Panc1 (cell line): Measurements from ENCODE around the gene INF2. TPM values are rescaled to one million over a fixed set of nuclear protein-coding genes. Genes with fewer than 3 reads are reported as not detected.

Source experiments
- ATAC-seq: fragments of 200-7000 bp; cut with Tn5 transposase; 2 replicates; pipeline ENCODE4 v1.9.1; 2020; ENCODE audit warnings: mild to moderate bottlenecking, moderate library complexity
- BruUV-seq: library from RNA; stranded (reverse); fragments of 400-500 nt; replicated peaks from 2 replicates; lab custom pipeline; 2021; lab: Mats Ljungman, UMichigan
- CTCF ChIA-PET: fragments of 300-600 bp; sonication (Branson Sonifier 250); formaldehyde crosslinking; loops from one replicate; lab custom pipeline; 2022; ENCODE audit warnings: antibody characterized with exemption; lab: Charles Lee
- POLR2A ChIA-PET: fragments of 300-600 bp; sonication (Branson Sonifier 250); formaldehyde crosslinking; loops from one replicate; lab custom pipeline; 2022; ENCODE audit warnings: antibody characterized with exemption; lab: Charles Lee
- DNase-seq: peaks from one replicate; pipeline ENCODE4 v3.0.0-alpha.2; 2010; ENCODE audit warnings: low read depth, low spot score
- H3K27ac ChIP-seq: 2 replicates; pipeline ENCODE4 v1.5.1; 2011; ENCODE audit warnings: mild to moderate bottlenecking, low read length, inconsistent platforms
- H3K27me3 ChIP-seq: fragments of 200-500 bp; sonication (Bioruptor generic); 2 replicates; pipeline ENCODE4 v1.6.0; 2014; ENCODE audit warnings: low read length, inconsistent platforms; ENCODE audit not compliant: control insufficient read depth, insufficient read depth
- H3K36me3 ChIP-seq: fragments of 200-500 bp; sonication (Bioruptor generic); 2 replicates; pipeline ENCODE4 v1.5.1; 2014; ENCODE audit warnings: inconsistent platforms, mild to moderate bottlenecking, low read length, moderate library complexity; ENCODE audit not compliant: control insufficient read depth, insufficient read depth
- H3K4me1 ChIP-seq: 2 replicates; pipeline ENCODE4 v1.5.1; 2011; ENCODE audit warnings: inconsistent platforms, mild to moderate bottlenecking, low read length, moderate library complexity; ENCODE audit not compliant: control insufficient read depth, insufficient read depth
- H3K4me3 ChIP-seq, 2 experiments: 2 replicates each; pipeline ENCODE4 v1.5.1; 2011 to 2012; ENCODE audit warnings: low read depth in 2 of 2, low read length in 2 of 2, mild to moderate bottlenecking in 2 of 2, inconsistent platforms in 1 of 2, moderate library complexity in 1 of 2
- H3K9me3 ChIP-seq: fragments of 200-500 bp; sonication (Bioruptor generic); 2 replicates; pipeline ENCODE4 v1.5.1; 2014; ENCODE audit warnings: low read depth, mild to moderate bottlenecking, inconsistent platforms, low read length, moderate library complexity; ENCODE audit not compliant: control insufficient read depth, insufficient read depth
- CTCF ChIP-seq: fragments of 450-650 bp; IDR thresholded peaks from 2 replicates; pipeline ENCODE4 v1.5.1; 2017; ENCODE audit warnings: mild to moderate bottlenecking
- POLR2AphosphoS5 ChIP-seq: IDR thresholded peaks from 2 replicates; pipeline ENCODE4 v1.6.1; 2012; ENCODE audit warnings: mild to moderate bottlenecking, low read depth, low read length, moderate library complexity
- REST ChIP-seq, 2 experiments: IDR thresholded peaks; 2 replicates each; pipeline ENCODE4 v1.6.1; 2011 to 2012; ENCODE audit warnings: low read depth in 2 of 2, control low read depth in 1 of 2, low read length in 1 of 2, mild to moderate bottlenecking in 1 of 2, moderate library complexity in 1 of 2; ENCODE audit not compliant: insufficient read depth in 1 of 2
- SIN3A ChIP-seq: IDR thresholded peaks from 2 replicates; pipeline ENCODE4 v1.6.1; 2012; ENCODE audit warnings: low read depth, mild to moderate bottlenecking, low read length, moderate library complexity, borderline replicate concordance; ENCODE audit not compliant: insufficient read depth
- TCF7L2 ChIP-seq: IDR thresholded peaks from 2 replicates; pipeline ENCODE4 v1.6.1; 2011; ENCODE audit warnings: mild to moderate bottlenecking, low read depth, low read length, inconsistent platforms
- in situ Hi-C: cut with HindIII; loops from 2 replicates; pipeline ENCODE4 v1.10.0; 2016; ENCODE audit warnings: low sequenced_read_pairs, low pct_unique_long_range_greater_than_20kb
- intact Hi-C: fragments of 100-400 bp; cut with micrococcal nuclease; formaldehyde crosslinking; loops from one replicate; pipeline ENCODE4 v1.10.0; 2022; ENCODE audit not compliant: unreplicated experiment
- total RNA-seq: library from RNA; stranded (reverse); gene quantifications from one replicate; pipeline ENCODE4 v1.2.1, GENCODE V29; 2021; ENCODE audit not compliant: unreplicated experiment

INF2 gene
- total RNA-seq, 1 experiment from 2014 or later: 195 TPM

- Histone ChIP-seq H3K27ac (peak overlapping the region; percentile 95), H3K4me1 (peaks cover 36% of the 10 kb centered on the region), H3K36me3 (no peaks in the 10 kb centered on the region), H3K27me3 (no peaks in the 10 kb centered on the region), H3K4me3 (no peak overlapping the region), H3K9me3 (no peaks in the 10 kb centered on the region)
- no TSS peak for BruUV-seq
- DNase-seq: no peak
- ChIA-PET POLR2A (no interaction called here), CTCF (no interaction called here)
- in situ Hi-C loops: no loop called here
- ATAC-seq: no peak
- intact Hi-C loops: no loop called here
- TF ChIP-seq CTCF (no peak), SIN3A (no peak), POLR2AphosphoS5 (no peak), TCF7L2 (no peak), REST (IDR thresholded peaks at IDR 0.05; ENCODE audit: insufficient read depth in 1 of 2, low read depth in 2 of 2, low read length in 1 of 2) (no peak)
These were observed 25.3 kb upstream of the INF2 start for GRCh38 chr14:104664107-104664506.

- in situ Hi-C loops (no loop called here), intact Hi-C loops (no loop called here)
- H3K4me3 ChIP-seq: no peak overlapping the region
- no peaks in the 10 kb centered on the region for H3K9me3 ChIP-seq
- CTCF ChIA-PET: no interaction called here
- ATAC-seq (no peak), DNase-seq (no peak)
- H3K27me3 ChIP-seq: no peaks in the 10 kb centered on the region
- H3K4me1 ChIP-seq: peaks cover 36% of the 10 kb centered on the region
- TF ChIP-seq CTCF (no peak), SIN3A (no peak)
- H3K36me3 ChIP-seq: no peaks in the 10 kb centered on the region
- H3K27ac ChIP-seq: peak overlapping the region; percentile 95
- POLR2A ChIA-PET: no interaction called here
- BruUV-seq: no TSS peak
These were observed 24.8 kb upstream of the INF2 start for GRCh38 chr14:104664588-104664987.
